ENCODE data around the gene CCDC85B. TPM values are rescaled to one million over a fixed set of nuclear protein-coding genes. Genes with fewer than 3 reads are reported as not detected.
A peak's percentile ranks its signal among the peaks of the same experiment; 100 is the strongest.

The CCDC85B gene
- total and polyA plus RNA-seq, 2 of the 13 experiments (the other 11 are each of a cell fraction or from before 2014, with no cell fraction given) = 8.2 to 19.5 TPM

DNA sequence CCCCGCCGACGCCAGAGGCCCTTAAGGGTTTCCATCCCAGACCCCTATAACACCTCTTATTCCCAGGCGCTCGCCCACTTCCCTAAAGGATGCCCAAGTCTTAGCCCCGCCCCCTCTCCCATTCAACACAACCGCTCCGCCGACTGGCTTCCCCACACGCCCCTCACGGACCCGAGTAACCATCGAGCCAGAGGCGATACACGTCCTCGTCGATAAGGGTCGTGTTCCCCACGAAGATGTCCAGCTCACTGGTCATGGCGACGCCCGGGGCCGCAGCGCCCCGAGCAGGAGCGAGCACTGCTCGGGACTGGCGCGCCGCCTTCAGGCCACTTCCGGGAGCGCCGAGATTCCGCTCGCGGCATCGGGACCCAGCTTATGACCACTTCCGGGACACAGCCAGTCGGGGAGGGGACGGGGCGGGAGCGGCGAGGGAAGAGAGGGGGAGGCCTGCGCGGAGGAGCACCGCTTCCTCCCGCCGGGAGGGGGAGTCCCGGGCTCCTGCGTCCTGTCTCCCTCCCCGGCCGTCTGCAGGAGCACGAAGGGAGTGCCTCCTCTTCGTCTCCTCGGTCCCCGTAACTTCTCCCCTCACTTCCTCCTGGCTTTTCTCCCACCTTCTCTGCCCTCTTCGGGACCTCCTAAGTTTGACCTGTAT, 2.2 kb upstream of the CCDC85B start, which contains the start of gene FIBP (continued):
- 0 out of 2 replicates have a peak, but pooled peaks have one; percentile 39 for TF ChIP-seq ZNF749 (CRISPR knock-in tag; IDR thresholded peaks at IDR 0.05; ENCODE audit: borderline replicate concordance)
- no peak for TF ChIP-seq ZNF766 (CRISPR knock-in tag; IDR thresholded peaks at IDR 0.05; ENCODE audit: borderline replicate concordance)
- no peak for TF ChIP-seq ZNF629 (CRISPR knock-in tag; conservative IDR thresholded peaks at IDR 0.05)
- TF ChIP-seq KDM4B (CRISPR knock-in tag; IDR thresholded peaks at IDR 0.05) = no peak
- no peak; the same call in 1 of the 2 replicates for TF ChIP-seq ZBTB38 (CRISPR knock-in tag; IDR thresholded peaks at IDR 0.05)
- 0 out of 2 replicates have a peak, but pooled peaks have one; percentile 37 for TF ChIP-seq ZFP62 (CRISPR knock-in tag; IDR thresholded peaks at IDR 0.05)
- TF ChIP-seq, protein P1, sequence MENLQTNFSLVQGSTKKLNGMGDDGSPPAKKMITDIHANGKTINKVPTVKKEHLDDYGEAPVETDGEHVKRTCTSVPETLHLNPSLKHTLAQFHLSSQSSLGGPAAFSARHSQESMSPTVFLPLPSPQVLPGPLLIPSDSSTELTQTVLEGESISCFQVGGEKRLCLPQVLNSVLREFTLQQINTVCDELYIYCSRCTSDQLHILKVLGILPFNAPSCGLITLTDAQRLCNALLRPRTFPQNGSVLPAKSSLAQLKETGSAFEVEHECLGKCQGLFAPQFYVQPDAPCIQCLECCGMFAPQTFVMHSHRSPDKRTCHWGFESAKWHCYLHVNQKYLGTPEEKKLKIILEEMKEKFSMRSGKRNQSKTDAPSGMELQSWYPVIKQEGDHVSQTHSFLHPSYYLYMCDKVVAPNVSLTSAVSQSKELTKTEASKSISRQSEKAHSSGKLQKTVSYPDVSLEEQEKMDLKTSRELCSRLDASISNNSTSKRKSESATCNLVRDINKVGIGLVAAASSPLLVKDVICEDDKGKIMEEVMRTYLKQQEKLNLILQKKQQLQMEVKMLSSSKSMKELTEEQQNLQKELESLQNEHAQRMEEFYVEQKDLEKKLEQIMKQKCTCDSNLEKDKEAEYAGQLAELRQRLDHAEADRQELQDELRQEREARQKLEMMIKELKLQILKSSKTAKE (CRISPR knock-in tag; IDR thresholded peaks at IDR 0.05; ENCODE audit: borderline replicate concordance) = no peak; the same call in 1 of the 2 replicates
- TF ChIP-seq, protein P2, sequence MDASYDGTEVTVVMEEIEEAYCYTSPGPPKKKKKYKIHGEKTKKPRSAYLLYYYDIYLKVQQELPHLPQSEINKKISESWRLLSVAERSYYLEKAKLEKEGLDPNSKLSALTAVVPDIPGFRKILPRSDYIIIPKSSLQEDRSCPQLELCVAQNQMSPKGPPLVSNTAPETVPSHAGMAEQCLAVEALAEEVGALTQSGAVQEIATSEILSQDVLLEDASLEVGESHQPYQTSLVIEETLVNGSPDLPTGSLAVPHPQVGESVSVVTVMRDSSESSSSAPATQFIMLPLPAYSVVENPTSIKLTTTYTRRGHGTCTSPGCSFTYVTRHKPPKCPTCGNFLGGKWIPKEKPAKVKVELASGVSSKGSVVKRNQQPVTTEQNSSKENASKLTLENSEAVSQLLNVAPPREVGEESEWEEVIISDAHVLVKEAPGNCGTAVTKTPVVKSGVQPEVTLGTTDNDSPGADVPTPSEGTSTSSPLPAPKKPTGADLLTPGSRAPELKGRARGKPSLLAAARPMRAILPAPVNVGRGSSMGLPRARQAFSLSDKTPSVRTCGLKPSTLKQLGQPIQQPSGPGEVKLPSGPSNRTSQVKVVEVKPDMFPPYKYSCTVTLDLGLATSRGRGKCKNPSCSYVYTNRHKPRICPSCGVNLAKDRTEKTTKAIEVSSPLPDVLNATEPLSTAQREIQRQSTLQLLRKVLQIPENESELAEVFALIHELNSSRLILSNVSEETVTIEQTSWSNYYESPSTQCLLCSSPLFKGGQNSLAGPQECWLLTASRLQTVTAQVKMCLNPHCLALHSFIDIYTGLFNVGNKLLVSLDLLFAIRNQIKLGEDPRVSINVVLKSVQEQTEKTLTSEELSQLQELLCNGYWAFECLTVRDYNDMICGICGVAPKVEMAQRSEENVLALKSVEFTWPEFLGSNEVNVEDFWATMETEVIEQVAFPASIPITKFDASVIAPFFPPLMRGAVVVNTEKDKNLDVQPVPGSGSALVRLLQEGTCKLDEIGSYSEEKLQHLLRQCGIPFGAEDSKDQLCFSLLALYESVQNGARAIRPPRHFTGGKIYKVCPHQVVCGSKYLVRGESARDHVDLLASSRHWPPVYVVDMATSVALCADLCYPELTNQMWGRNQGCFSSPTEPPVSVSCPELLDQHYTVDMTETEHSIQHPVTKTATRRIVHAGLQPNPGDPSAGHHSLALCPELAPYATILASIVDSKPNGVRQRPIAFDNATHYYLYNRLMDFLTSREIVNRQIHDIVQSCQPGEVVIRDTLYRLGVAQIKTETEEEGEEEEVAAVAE (CRISPR knock-in tag; IDR thresholded peaks at IDR 0.05; ENCODE audit: borderline replicate concordance) = peak; percentile 19; the same call in 1 of the 2 replicates
- no peak for TF ChIP-seq HMG20A (CRISPR knock-in tag; IDR thresholded peaks at IDR 0.05; ENCODE audit: borderline replicate concordance)
- TF ChIP-seq ZNF569 (CRISPR knock-in tag; IDR thresholded peaks at IDR 0.05; ENCODE audit: borderline replicate concordance) = no peak
- no peak for TF ChIP-seq ZNF382 (CRISPR knock-in tag; IDR thresholded peaks at IDR 0.05; ENCODE audit: borderline replicate concordance)
- TF ChIP-seq YY1 (IDR thresholded peaks at IDR 0.05; ENCODE audit: insufficient read depth, insufficient replicate concordance, low read depth, low read length) = peak; percentile 89
- no peak; the same call in none of the 2 replicates for TF ChIP-seq ZC3H13 (CRISPR knock-in tag; IDR thresholded peaks at IDR 0.05)
- TF ChIP-seq, protein P3, sequence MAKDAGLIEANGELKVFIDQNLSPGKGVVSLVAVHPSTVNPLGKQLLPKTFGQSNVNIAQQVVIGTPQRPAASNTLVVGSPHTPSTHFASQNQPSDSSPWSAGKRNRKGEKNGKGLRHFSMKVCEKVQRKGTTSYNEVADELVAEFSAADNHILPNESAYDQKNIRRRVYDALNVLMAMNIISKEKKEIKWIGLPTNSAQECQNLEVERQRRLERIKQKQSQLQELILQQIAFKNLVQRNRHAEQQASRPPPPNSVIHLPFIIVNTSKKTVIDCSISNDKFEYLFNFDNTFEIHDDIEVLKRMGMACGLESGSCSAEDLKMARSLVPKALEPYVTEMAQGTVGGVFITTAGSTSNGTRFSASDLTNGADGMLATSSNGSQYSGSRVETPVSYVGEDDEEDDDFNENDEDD (CRISPR knock-in tag; IDR thresholded peaks at IDR 0.05; ENCODE audit: borderline replicate concordance) = peak; percentile 70; the same call in 1 of the 2 replicates
- TF ChIP-seq NFYC (CRISPR knock-in tag; IDR thresholded peaks at IDR 0.05) = peak; percentile 65
- TF ChIP-seq ZFP37 (CRISPR knock-in tag; IDR thresholded peaks at IDR 0.05; ENCODE audit: borderline replicate concordance) = no peak
- TF ChIP-seq PHF21A (CRISPR knock-in tag; IDR thresholded peaks at IDR 0.05) = no peak; the same call in 1 of the 2 replicates
- TF ChIP-seq ZFP82 (CRISPR knock-in tag; IDR thresholded peaks at IDR 0.05; ENCODE audit: borderline replicate concordance) = peak; percentile 55; the same call in 1 of the 2 replicates
- TF ChIP-seq ZNF20 (CRISPR knock-in tag; IDR thresholded peaks at IDR 0.05) = no peak
- TF ChIP-seq, protein P4, sequence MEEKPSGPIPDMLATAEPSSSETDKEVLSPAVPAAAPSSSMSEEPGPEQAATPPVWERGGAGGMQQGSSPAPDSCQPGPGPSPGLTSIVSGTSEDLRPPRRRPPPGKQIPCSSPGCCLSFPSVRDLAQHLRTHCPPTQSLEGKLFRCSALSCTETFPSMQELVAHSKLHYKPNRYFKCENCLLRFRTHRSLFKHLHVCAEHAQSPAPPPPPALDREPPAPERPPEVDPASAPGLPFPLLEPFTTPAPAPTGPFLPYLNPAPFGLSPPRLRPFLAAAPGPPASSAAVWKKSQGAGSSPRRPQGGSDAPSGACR (CRISPR knock-in tag; IDR thresholded peaks at IDR 0.05) = peak; percentile 85; the same call in 1 of the 2 replicates
- TF ChIP-seq ZNF672 (CRISPR knock-in tag; IDR thresholded peaks at IDR 0.05) = no peak

Data from HepG2 (cell line).